ENCODE results near the gene COX4I2.

GRCh38 chr20:31667315-31668285 is 29.9 kb downstream of the COX4I2 start:
- TF ChIP-seq MAX (IDR thresholded peaks at IDR 0.05; ENCODE audit: low read depth, low read length): no peak
- no peak for TF ChIP-seq CTCF (IDR thresholded peaks at IDR 0.05; ENCODE audit: low read depth, low read length)
- TF ChIP-seq POLR2A (IDR thresholded peaks at IDR 0.05; ENCODE audit: extremely low read depth, insufficient read length): no peak

All from NB4 (cell line).